Measurements from ENCODE around the gene CHCHD6. TPM values are rescaled to one million over a fixed set of nuclear protein-coding genes. Genes with fewer than 3 reads are reported as not detected.

The CHCHD6 gene
- total RNA-seq, 2 experiments from 2014 or later = 5.4 to 7.4 TPM

GRCh38 chr3:126961791-126962461 is 257.9 kb downstream of the CHCHD6 start:
- Mint-ChIP-seq H3K27me3 (no peaks in the 10 kb centered on the region), H3K4me1 (no peaks in the 10 kb centered on the region), H3K4me3 (no peak overlapping the region), H3K36me3 (ENCODE audit: low read depth) (no peaks in the 10 kb centered on the region), H3K9me3 (no peaks in the 10 kb centered on the region), H3K27ac (no peak overlapping the region)
- no peak for DNase-seq
- ChIA-PET POLR2A (no interaction called here), CTCF (interaction anchor here (0.8 to 1.8 kb wide), 3 partner anchors 10 to 69 kb away, joined by 3 to 5 read pairs (median 3); no protein-coding TSS in a partner anchor)

- Mint-ChIP-seq H3K4me1 (no peaks in the 10 kb centered on the region), H3K36me3 (ENCODE audit: low read depth) (no peaks in the 10 kb centered on the region), H3K27me3 (no peaks in the 10 kb centered on the region), H3K27ac (no peak overlapping the region), H3K9me3 (no peaks in the 10 kb centered on the region), H3K4me3 (no peak overlapping the region)
- ChIA-PET CTCF (interaction anchor here (0.8 to 1.8 kb wide), 2 partner anchors 9 to 70 kb away, joined by 3 to 5 read pairs; no protein-coding TSS in a partner anchor), POLR2A (no interaction called here)
- no peak for DNase-seq
Measured at GRCh38 chr3:126962756-126963155, 258.7 kb downstream of the CHCHD6 start.

GRCh38 chr3:126963261-126964190 is 259.5 kb downstream of the CHCHD6 start:
- DNase-seq = no peak
- Mint-ChIP-seq H3K9me3 (no peaks in the 10 kb centered on the region), H3K36me3 (ENCODE audit: low read depth) (no peaks in the 10 kb centered on the region), H3K4me3 (no peak overlapping the region), H3K4me1 (no peaks in the 10 kb centered on the region), H3K27me3 (no peaks in the 10 kb centered on the region), H3K27ac (no peak overlapping the region)
- ChIA-PET CTCF (interaction anchor here (0.6 to 1.1 kb wide), 2 partner anchors 19 to 20 kb away, joined by 3 to 5 read pairs; partner anchors contain the start of gene PLXNA1), POLR2A (interaction anchor here (0.6 kb wide), 1 partner anchor 117 kb away, joined by 3 read pairs; no protein-coding TSS in a partner anchor)

GRCh38 chr3:126964261-126964660 is 260.2 kb downstream of the CHCHD6 start:
- Mint-ChIP-seq H3K27me3 (no peaks in the 10 kb centered on the region), H3K4me1 (no peaks in the 10 kb centered on the region), H3K36me3 (ENCODE audit: low read depth) (no peaks in the 10 kb centered on the region), H3K9me3 (no peaks in the 10 kb centered on the region), H3K27ac (no peak overlapping the region), H3K4me3 (no peak overlapping the region)
- ChIA-PET POLR2A (interaction anchor here (0.6 kb wide), 1 partner anchor 118 kb away, joined by 3 read pairs; no protein-coding TSS in a partner anchor), CTCF (interaction anchor here (0.6 to 1.1 kb wide), 2 partner anchors 18 to 21 kb away, joined by 3 to 5 read pairs; partner anchors contain the start of gene PLXNA1)
- DNase-seq = no peak

- no peaks in the 10 kb centered on the region for H3K27me3 Mint-ChIP-seq
- no peak overlapping the region for H3K4me3 Mint-ChIP-seq
- CTCF ChIA-PET = interaction anchor here (0.6 kb wide), 1 partner anchor 538 kb away, joined by 3 read pairs; no protein-coding TSS in a partner anchor
- H3K4me1 Mint-ChIP-seq = no peaks in the 10 kb centered on the region
- POLR2A ChIA-PET = no interaction called here
- no peak overlapping the region for H3K27ac Mint-ChIP-seq
- H3K36me3 Mint-ChIP-seq (ENCODE audit: low read depth) = no peaks in the 10 kb centered on the region
- no peak for DNase-seq
- no peaks in the 10 kb centered on the region for H3K9me3 Mint-ChIP-seq
Measured at GRCh38 chr3:126964950-126965349, 260.9 kb downstream of the CHCHD6 start.

- no peak for DNase-seq
- ChIA-PET CTCF (interaction anchor here (0.6 to 2.0 kb wide), 2 partner anchors 17 to 537 kb away, joined by 3 to 5 read pairs; partner anchors contain the start of gene PLXNA1), POLR2A (no interaction called here)
- Mint-ChIP-seq H3K9me3 (no peaks in the 10 kb centered on the region), H3K27ac (no peak overlapping the region), H3K27me3 (no peaks in the 10 kb centered on the region), H3K4me3 (no peak overlapping the region), H3K4me1 (no peaks in the 10 kb centered on the region), H3K36me3 (ENCODE audit: low read depth) (no peaks in the 10 kb centered on the region)
Measured at GRCh38 chr3:126965526-126966080, 261.6 kb downstream of the CHCHD6 start.

- Mint-ChIP-seq H3K27me3 (no peaks in the 10 kb centered on the region), H3K27ac (no peak overlapping the region), H3K9me3 (no peaks in the 10 kb centered on the region), H3K36me3 (ENCODE audit: low read depth) (no peaks in the 10 kb centered on the region), H3K4me3 (no peak overlapping the region), H3K4me1 (no peaks in the 10 kb centered on the region)
- ChIA-PET CTCF (interaction anchor here (0.8 to 2.0 kb wide), 4 partner anchors 15 to 65 kb away, joined by 3 to 5 read pairs (median 4); partner anchors contain the start of gene PLXNA1), POLR2A (no interaction called here)
- DNase-seq = no peak
Measured at GRCh38 chr3:126967386-126967785, 263.3 kb downstream of the CHCHD6 start.

- ChIA-PET POLR2A (no interaction called here), CTCF (interaction anchor here (1.5 to 1.6 kb wide), 2 partner anchors 14 to 20 kb away, joined by 4 read pairs; partner anchors contain the start of gene PLXNA1)
- no peak for DNase-seq
- H3K36me3 Mint-ChIP-seq (ENCODE audit: low read depth) = no peaks in the 10 kb centered on the region
- H3K4me3 Mint-ChIP-seq = no peak overlapping the region
- H3K27me3 Mint-ChIP-seq = no peaks in the 10 kb centered on the region
- no peaks in the 10 kb centered on the region for H3K4me1 Mint-ChIP-seq
- no peak overlapping the region for H3K27ac Mint-ChIP-seq
- H3K9me3 Mint-ChIP-seq = no peaks in the 10 kb centered on the region
Measured at GRCh38 chr3:126968391-126969390, 264.7 kb downstream of the CHCHD6 start.

GRCh38 chr3:126969586-126969985 is 265.5 kb downstream of the CHCHD6 start:
- no peak for DNase-seq
- ChIA-PET CTCF (interaction anchor here (0.8 to 1.6 kb wide), 2 partner anchors 13 to 49 kb away, joined by 3 to 4 read pairs; partner anchors contain the start of gene PLXNA1), POLR2A (no interaction called here)
- H3K4me1 Mint-ChIP-seq = no peaks in the 10 kb centered on the region
- H3K27me3 Mint-ChIP-seq = peaks cover 2% of the 10 kb centered on the region
- H3K27ac Mint-ChIP-seq = no peak overlapping the region
- H3K36me3 Mint-ChIP-seq (ENCODE audit: low read depth) = no peaks in the 10 kb centered on the region
- no peak overlapping the region for H3K4me3 Mint-ChIP-seq
- peaks cover 3% of the 10 kb centered on the region for H3K9me3 Mint-ChIP-seq

- no peak for DNase-seq
- Mint-ChIP-seq H3K4me1 (no peaks in the 10 kb centered on the region), H3K27me3 (peaks cover 4% of the 10 kb centered on the region), H3K27ac (no peak overlapping the region), H3K4me3 (no peak overlapping the region), H3K36me3 (ENCODE audit: low read depth) (no peaks in the 10 kb centered on the region), H3K9me3 (peaks cover 7% of the 10 kb centered on the region)
- ChIA-PET POLR2A (no interaction called here), CTCF (interaction anchor here (0.8 kb wide), 1 partner anchor 50 kb away, joined by 3 read pairs; no protein-coding TSS in a partner anchor)
Measured at GRCh38 chr3:126970101-126970500, 266.1 kb downstream of the CHCHD6 start.

GRCh38 chr3:126970921-126971320 is 266.9 kb downstream of the CHCHD6 start:
- peaks cover 7% of the 10 kb centered on the region for H3K27me3 Mint-ChIP-seq
- CTCF ChIA-PET = interaction anchor here (1.0 to 2.0 kb wide), 3 partner anchors 9 to 43 kb away, joined by 3 to 5 read pairs (median 4); partner anchors contain the start of gene PLXNA1
- H3K36me3 Mint-ChIP-seq (ENCODE audit: low read depth) = no peaks in the 10 kb centered on the region
- no peak overlapping the region for H3K27ac Mint-ChIP-seq
- DNase-seq = no peak
- no peak overlapping the region for H3K4me3 Mint-ChIP-seq
- POLR2A ChIA-PET = no interaction called here
- H3K9me3 Mint-ChIP-seq = peaks cover 9% of the 10 kb centered on the region
- H3K4me1 Mint-ChIP-seq = no peaks in the 10 kb centered on the region

All from activated CD4-positive, alpha-beta T cell treated with anti-CD3 and anti-CD28 coated beads, Interleukin-2, amount 10 ng/mL, durations not matched to agents 7 days and 5 days (primary cell).